GM12874 (cell line): Measurements from ENCODE around the gene FAM20A.

ENCODE experiments used
- CTCF ChIP-seq: IDR thresholded peaks from 2 replicates; pipeline ENCODE4 v1.5.1; 2011; ENCODE audit warnings: low read depth, mild to moderate bottlenecking, control low read depth, low read length, moderate library complexity; ENCODE audit not compliant: insufficient read depth

The FAM20A gene

GRCh38 chr17:68614718-68615117 lies 13.6 kb upstream of the FAM20A start:
- no peak for TF ChIP-seq CTCF

GRCh38 chr17:68613739-68614298 lies 12.7 kb upstream of the FAM20A start:
- TF ChIP-seq CTCF: peak; percentile 62

DNA sequence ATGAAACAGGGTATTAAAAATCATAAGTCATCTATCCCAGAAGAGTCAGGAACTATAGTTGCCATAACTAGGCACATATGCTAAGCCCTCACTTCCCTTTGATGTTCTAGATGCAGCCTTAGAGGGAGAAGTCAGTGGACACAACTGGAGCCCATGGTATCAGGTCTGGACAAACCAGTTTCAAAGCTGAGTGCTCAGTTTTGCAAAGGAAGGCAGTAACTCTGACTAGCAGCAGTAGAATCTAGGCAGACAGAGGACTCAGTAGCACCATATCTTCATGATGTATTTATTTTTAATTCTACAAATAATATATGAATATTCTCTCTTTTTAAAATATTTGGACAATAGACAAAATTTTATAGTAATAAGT lies 11.7 kb upstream of the FAM20A start:
- no peak for TF ChIP-seq CTCF

DNA sequence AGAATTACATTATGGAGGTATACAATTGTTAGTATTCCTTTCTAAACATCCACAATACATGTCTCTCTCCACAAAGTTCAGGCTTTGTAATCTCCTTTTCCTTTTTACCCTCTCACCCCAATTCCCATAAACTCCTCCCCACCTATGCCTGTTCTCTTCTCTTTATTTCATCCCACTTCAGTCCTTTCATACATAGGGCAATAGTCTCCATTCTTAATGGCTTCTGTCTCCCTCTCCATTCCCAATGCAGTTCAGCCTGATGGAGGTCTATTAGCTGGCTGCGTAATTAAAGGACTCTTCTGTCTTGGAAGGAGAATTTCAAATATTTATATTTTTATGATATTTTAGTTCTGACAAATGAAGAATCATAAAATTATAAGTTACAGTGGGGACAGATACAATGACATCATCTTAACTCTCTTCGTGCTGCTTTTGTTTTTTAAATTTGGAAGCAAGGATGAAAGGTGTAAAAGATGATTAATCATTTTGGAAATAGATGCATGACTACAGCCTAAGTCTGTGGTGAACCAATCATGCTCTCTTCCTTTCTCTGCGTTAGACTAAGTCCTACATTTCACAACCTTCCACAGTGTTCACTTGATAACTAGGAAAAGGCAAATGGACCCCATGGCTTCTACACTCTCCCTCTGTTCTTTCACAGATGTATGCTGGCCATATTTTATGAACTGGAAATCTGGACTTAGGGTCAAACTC lies 11.2 kb upstream of the FAM20A start:
- no peak for TF ChIP-seq CTCF

DNA sequence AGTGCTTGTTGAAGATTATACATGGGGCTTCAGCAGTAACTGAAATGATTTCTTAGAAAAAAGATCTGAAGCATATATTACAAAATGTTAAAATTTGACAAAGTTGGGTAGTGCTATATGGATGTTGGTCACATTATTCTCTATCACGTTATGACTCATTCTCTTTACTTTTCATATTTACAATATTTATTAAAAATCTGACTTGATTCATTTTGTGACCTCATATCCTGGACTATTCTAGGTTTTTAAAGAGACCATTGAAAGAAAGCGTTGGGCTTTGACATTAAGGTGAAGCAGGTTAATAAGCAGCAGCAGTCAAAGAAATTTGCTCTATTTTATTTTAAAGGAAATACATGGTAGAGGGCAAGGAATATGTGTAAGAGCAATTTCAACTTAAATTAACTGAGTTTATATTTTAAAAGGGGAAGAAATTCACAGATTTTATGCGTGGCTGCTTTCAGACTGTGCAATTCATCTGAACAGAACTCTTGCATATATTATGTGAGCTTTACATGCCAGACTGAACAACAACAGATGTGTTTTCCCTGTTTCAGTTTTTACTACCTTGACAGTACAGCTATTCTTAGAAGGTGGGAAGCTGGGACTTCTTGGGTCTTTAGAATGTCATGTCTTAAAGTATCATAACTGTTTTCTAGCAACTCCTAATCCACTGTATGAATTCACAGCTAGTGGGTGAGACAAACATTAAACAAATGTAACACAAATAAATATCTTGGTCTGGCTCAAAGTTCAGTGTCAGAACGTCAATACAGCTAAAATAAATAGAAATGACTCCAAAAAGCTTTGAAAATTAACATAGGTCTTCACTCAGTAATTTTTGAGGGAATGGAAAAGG lies 10.4 kb upstream of the FAM20A start:
- no peak for TF ChIP-seq CTCF

GRCh38 chr17:68610554-68610953 lies 9.4 kb upstream of the FAM20A start:
- TF ChIP-seq CTCF: no peak

- TF ChIP-seq CTCF: no peak
Observed at GRCh38 chr17:68608515-68609130, 7.5 kb upstream of the FAM20A start.
